Endometrial microvascular endothelial cells (primary cell): ENCODE measurements around the gene LHCGR. TPM values are rescaled to one million over a fixed set of nuclear protein-coding genes. Genes with fewer than 3 reads are reported as not detected.

Source experiments
- in situ Hi-C: cut with HindIII; loops from 2 replicates; pipeline ENCODE4 v1.10.0; 2017; ENCODE audit warnings: low sequenced_read_pairs, low pct_unique_long_range_greater_than_20kb; ENCODE audit errors: inconsistent ontology term
- total RNA-seq: library from RNA; depleted of rRNA; stranded (reverse); fragments of >200 nt; gene quantifications from one replicate; pipeline ENCODE4 v1.2.3, GENCODE V29; 2015; ENCODE audit errors: inconsistent ontology term

LHCGR gene
- total RNA-seq, 1 donor from 2014 or later, result not detected

- in situ Hi-C loops, result no loop called here
Measured at GRCh38 chr2:48668992-48669391, 86.5 kb downstream of the LHCGR start.

GRCh38 chr2:48651158-48651790 is 104.2 kb downstream of the LHCGR start:
- in situ Hi-C loops, result no loop called here

GRCh38 chr2:48638261-48638660 is 117.3 kb downstream of the LHCGR start:
- in situ Hi-C loops, result no loop called here

Other genes with a start within 250 kb of the LHCGR start
- gene STON1, start 225.6 kb downstream of the LHCGR start, total RNA-seq, result 7.0 TPM
- gene GTF2A1L, start 137.9 kb downstream of the LHCGR start, total RNA-seq, result not detected